ENCODE data around the gene TNFAIP8L3. TPM values are rescaled to one million over a fixed set of nuclear protein-coding genes. Genes with fewer than 3 reads are reported as not detected.
"Not testable (repeated sequence)": the region's sequence is repeated elsewhere in the genome, so short reads cannot be mapped to it uniquely, and the experiment has no call there.

Gene TNFAIP8L3
- total RNA-seq, 1 donor from 2014 or later, result 6.5 TPM

GRCh38 chr15:51038162-51038973, 56.3 kb downstream of the TNFAIP8L3 start:
- intact Hi-C loops (cut with DNase I), result no loop called here

DNA sequence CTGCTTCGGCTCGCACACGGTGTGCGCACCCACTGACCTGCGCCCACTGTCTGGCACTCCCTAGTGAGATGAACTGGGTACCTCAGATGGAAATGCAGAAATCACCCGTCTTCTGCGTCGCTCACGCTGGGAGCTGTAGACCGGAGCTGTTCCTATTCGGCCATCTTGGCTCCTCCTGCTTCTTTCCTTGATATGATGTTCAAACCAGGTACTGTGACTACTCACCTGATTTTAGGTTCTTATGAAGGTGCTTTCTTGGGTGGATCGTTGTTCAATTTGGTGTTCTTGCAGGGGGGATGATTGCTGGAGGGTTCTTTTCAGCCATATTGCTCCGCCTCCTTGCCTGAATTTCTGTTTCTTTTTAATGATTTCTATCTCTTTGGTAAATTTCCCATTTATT, 57.2 kb downstream of the TNFAIP8L3 start:
- DNase-seq; ATAC-seq (ENCODE audit: poor library complexity); intact Hi-C loops (cut with DNase I): not testable (repeated sequence)

More at GRCh38 chr15:51038162-51038973, 56.3 kb downstream of the TNFAIP8L3 start:
- DNase-seq, result no peak
- no peak for ATAC-seq (ENCODE audit: poor library complexity)

DNA sequence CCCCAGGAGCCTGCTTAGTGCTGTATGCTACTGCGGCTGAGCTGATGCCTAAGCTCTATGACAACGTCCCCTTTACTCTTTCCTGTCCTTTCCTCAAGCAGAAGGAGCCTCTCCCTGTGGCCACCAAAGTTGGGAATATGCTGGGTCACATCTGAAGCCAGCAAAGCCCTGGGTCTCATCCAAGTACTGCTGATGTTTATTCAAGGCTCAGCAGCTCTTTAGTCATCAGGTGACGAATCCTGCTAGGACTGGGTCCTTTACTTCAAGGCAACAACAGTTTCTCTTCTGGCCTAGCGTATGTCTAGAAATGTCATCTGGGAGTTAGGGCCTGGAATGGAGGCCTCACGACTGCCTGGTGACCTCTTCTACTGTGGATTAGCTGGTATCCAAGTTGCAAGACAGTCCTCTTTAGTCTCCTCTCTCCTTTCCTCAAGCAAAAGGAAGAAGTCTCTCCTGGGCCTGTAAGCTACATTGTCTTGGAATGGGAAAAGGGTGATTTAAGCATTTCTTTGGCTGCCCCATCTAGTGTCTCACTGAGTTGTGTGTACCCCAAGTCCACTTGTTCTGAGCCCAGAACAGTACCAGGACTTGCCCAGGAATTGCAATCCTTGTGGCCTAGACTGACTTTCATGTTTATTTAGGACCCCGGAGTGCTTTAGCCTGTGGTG, 63.9 kb downstream of the TNFAIP8L3 start:
- no peak for ATAC-seq (ENCODE audit: poor library complexity)
- no peak for DNase-seq
- intact Hi-C loops (cut with DNase I), result no loop called here

- intact Hi-C loops (cut with DNase I), result no loop called here
- no peak for ATAC-seq (ENCODE audit: poor library complexity)
Measured at GRCh38 chr15:51025454-51025846, 69.3 kb downstream of the TNFAIP8L3 start.

DNA sequence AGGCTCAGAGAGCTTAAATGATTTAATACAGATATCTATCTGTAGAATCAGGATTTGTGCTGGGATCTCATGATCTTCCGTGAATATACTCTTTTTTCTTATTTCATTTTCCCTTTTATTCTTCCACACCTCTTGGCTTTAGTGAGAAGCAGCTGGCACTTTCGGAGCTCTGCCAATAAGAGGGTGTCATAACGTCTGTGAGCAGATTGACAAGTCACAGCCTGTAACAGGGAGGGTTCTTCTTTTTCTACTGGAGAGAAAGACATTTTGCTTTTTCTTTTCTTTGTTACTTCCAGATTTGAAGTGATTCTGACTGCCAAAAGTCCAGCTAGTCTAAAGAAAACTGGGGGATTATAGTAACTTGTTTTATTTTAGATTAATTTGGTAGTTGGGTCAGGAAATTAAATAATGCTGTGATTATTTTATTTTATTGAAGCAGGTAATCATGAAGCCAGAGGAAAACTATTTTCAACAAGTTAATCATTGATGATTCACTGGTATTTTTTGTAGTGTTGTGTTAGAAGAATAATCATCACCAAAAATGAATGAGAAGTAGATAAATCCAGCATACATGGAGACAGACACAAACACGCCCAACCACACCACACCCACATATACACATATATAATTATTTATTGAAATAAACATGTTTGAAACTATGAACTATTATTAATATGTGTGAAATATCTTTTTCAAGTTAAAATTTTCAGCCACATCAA, 69.8 kb downstream of the TNFAIP8L3 start:
- DNase-seq (no peak), ATAC-seq (ENCODE audit: poor library complexity) (peak; percentile 49)
- intact Hi-C loops (cut with DNase I), result no loop called here

More at GRCh38 chr15:51025454-51025846, 69.3 kb downstream of the TNFAIP8L3 start:
- no peak for DNase-seq

- DNase-seq (no peak), ATAC-seq (ENCODE audit: poor library complexity) (no peak)
- intact Hi-C loops (cut with DNase I), result no loop called here
Measured at GRCh38 chr15:51023499-51023898, 71.2 kb downstream of the TNFAIP8L3 start.

DNA sequence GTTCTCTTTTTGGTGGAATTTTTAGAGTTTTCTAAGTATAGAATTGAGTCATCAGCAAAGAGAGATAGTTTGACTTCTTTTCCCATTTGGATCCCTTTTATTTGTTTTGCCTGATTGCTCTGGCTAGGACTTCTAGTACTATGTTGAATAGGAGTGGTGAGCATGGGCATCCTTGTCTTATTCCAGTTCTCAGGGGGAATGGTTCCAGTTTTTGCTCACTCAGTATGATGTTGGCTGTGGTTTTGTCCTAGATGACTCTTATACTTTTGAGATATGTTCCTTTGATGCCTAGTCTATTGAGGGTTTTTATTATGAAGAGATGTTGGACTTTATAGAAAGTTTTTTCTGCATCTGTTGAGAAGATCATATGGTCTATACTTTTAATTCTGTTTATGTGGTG, 72.5 kb downstream of the TNFAIP8L3 start:
- DNase-seq (no peak), ATAC-seq (ENCODE audit: poor library complexity) (no peak)
- intact Hi-C loops (cut with DNase I), result no loop called here

GRCh38 chr15:51016615-51017014, 78.1 kb downstream of the TNFAIP8L3 start:
- intact Hi-C loops (cut with DNase I), result no loop called here
- DNase-seq, result no peak
- no peak for ATAC-seq (ENCODE audit: poor library complexity)

DNA sequence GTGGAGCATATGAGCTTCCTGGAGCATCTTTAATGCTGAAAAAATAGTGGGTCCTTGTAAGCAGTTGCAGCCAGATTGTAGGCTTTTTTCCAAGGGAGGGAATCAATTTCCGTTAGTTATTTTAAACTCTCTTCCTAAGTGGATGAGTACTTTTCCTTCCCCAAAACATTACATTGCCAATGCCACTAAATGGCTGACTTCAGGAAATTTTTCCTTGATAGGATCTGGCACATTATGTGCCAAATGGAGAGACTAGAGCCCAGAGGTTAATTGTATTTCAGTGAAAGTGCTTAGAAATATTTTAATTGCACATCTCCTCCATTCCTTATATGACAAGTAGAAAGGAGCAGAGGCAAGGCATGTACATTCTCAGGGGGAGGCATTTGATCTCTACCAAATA, 83.5 kb downstream of the TNFAIP8L3 start:
- DNase-seq, result no peak
- no peak for ATAC-seq (ENCODE audit: poor library complexity)
- intact Hi-C loops (cut with DNase I), result no loop called here

DNA sequence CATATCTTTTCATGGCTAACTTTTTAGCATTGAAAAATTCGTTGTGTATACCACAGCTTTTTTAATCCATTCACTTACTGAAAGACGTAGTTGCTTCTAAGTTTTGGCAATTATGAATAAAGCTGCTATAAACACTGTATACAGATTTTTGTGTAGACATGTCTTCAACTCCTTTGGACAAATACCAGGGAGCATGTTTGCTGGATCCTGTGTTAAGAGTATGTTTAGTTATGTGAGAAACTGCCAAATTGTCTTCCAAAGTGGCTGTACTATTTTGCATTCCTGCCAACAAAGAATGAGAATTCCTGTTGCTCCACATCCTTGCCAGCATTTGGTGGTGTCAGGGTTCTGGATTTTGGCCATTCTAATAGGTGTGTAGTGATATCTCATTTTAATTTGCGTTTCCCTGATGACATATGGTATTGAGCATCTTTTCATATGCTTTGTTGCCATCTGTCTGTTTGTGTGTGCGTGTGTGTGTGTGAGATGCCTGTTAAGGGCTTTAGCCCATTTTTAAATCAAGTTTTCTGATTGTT, 87.5 kb downstream of the TNFAIP8L3 start:
- intact Hi-C loops (cut with DNase I), result no loop called here
- ATAC-seq (ENCODE audit: poor library complexity) (no peak), DNase-seq (no peak)

Other genes with a start within 250 kb of the TNFAIP8L3 start
- 6.0 TPM for gene AP4E1, start 186.2 kb downstream of the TNFAIP8L3 start, total RNA-seq
- 0.19 TPM for gene CYP19A1, start 243.7 kb upstream of the TNFAIP8L3 start, total RNA-seq
- 9.1 TPM for gene GLDN, start 246.7 kb upstream of the TNFAIP8L3 start, total RNA-seq

All from Right ventricle myocardium superior (tissue), 1 donor.